ENCODE measurements around the gene PHF5A.
"Not testable (repeated sequence)": the region's sequence is repeated elsewhere in the genome, so short reads cannot be mapped to it uniquely, and the experiment has no call there.

Gene PHF5A

DNA sequence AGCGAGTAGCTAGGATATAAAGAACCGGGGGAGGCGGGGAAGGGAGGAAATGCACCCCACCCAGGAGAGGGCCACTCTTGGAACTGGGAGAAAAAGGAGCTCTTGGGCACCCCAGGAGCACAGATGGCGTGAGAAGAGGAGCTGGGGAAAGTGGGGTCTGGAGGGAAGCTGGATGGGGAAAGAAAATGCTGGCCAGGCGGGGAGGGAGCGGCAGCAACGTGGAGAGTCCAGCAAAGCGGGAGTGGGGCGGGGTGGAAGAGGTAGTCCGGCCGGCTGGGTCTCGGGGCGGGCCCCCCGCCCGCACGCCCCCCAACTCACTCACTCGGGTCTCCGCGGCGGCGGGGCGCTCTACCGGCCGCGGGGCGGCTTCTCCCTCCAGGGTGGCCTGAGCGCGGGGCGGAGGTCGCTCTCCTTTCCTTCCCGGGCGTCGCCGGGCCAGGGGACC lies 22.4 kb downstream of the PHF5A start:
- DNase-seq, result no peak

DNA sequence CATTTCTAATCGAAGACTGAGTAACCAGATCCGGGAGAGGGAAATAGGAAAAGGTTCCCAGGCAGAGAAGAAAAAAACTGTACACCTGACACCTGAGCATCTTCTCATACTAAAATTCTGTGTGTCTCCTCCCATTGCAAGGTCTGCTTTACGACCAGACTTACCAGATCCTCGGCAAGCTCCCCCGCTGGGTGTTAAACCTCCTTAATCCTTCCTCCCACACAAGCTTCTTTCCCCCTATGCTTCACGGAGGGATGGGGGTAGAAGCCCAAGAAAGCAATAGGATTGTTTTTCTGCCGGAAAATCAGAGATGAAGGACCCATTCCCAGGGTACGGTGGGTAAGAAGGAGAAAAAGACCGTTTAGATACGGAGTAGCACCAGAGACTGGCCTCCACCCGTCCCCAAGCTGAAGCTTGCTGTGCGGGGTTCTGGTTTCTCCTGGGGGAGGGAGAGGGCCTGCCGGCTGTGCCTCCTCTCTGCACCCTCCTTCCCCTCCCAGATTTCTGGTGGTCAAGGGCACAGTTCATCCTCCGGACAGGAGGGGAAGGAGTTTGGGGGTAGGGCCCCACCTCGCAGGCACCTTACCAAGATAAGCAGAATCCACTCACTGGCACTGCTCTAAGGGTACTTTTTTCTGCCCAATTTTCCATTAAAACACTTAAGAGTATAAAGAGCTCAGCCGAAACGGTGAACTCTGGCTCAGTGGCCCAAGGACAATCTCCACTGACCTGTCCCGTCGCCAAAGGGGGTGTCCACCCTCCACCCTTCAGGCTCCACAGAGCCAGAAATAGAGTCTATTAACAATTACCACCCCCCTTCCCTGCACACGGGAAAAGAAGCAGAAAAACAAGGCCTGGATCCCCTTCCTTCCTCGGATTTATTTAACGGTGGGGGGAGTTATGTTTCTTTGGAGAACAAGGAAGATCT lies 23.1 kb downstream of the PHF5A start:
- no peak for DNase-seq

DNA sequence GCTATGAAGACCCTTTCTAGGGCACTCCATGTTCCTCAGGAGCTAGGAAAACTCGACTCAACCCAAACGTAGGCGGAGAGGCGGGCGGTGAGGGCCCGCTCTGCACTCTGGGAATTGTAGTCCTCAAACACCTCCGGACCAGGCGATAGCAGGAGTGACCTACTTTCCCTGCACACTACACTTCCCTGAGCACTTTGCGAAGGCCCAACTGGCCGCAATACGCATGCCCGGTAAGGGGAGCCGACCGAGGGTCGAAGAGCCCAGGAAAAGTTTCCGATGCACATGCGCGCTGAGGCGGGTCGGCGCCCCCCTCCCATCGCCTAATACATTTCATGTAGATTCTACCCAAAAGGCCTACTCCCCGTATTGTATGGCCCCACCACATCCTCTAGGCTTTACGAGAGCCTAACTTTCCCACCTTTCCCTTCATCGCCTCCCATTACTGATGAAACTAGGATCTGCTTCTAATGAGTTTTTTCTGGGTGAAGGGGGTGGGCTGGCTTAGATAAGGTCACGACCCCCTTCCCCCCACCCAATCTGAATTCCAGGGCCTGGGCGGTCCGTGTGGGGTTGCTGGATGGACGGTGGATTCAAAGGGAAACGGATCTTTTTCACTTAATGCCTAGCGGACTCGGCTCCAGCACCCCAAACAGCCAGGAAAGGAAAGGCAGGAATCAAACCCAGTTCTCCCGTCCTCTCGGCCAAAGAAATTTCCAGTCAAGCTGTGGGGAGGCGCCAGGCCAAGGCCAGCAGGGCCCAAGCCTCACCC lies 23.9 kb downstream of the PHF5A start:
- peak; percentile 99 for DNase-seq

DNA sequence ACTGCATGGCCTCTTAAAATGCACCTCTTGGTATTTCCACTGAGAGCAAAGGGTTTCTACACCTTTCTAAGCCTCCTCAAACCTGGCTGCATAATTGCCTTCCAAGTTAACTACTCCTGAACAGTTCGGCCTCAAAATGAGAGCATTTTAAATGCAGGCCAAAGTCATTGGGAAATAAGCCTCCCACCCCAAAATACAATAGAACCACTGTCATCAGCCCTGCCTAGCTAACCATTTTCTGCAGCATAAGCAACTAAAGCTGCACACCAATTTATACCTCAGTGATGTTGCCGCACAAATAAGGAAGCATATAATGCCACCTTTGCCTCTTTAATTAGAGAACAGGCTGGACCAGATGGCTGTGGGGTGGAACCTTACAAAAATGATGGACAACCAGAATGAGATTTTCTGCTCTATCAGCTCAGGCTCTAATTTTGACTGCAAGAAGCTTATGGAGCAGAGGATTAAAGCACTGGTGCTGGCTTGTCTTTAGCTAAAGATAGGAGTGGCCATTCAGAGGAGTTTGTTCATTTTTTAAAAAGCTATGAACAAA lies 26.2 kb downstream of the PHF5A start:
- DNase-seq, result no peak

DNA sequence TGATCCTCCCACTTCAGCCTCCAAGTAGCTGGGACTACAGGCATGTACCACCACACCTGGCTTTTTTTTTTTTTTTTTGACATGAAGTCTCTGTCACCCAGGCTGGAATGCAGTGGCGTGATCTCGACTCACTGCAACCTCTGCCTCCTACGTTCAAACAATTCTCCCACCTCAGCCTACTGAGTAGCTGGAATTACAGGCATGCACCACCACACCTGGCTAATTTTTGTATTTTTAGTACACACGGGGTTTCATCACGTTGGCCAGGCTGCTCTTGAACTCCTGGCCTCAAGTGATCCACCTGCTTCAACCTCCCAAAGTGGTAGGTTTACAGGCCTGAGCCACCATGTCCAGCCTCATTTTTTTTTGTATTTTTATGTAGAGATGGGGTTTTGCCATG lies 28.0 kb downstream of the PHF5A start:
- DNase-seq, result not testable (repeated sequence)

DNA sequence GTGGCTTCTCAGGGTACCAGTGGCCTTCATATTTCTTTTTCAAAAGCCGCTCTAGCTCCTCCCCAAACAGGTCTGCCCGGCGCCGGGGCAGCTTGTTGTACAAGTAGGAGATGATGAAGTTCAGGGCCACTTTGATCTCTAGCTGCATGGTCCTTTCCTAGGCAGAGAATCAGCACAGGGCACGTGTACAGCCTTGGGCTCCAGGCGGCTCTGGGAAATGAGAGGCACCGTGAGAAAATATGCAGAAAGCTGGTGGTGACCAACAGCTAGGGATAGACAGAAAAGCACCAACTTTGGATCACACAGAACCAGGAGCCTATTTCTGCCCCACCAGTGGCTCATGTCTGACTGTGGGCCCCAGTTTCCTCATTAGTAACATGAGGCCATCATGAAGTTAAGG lies 31.3 kb downstream of the PHF5A start:
- DNase-seq, result no peak

DNA sequence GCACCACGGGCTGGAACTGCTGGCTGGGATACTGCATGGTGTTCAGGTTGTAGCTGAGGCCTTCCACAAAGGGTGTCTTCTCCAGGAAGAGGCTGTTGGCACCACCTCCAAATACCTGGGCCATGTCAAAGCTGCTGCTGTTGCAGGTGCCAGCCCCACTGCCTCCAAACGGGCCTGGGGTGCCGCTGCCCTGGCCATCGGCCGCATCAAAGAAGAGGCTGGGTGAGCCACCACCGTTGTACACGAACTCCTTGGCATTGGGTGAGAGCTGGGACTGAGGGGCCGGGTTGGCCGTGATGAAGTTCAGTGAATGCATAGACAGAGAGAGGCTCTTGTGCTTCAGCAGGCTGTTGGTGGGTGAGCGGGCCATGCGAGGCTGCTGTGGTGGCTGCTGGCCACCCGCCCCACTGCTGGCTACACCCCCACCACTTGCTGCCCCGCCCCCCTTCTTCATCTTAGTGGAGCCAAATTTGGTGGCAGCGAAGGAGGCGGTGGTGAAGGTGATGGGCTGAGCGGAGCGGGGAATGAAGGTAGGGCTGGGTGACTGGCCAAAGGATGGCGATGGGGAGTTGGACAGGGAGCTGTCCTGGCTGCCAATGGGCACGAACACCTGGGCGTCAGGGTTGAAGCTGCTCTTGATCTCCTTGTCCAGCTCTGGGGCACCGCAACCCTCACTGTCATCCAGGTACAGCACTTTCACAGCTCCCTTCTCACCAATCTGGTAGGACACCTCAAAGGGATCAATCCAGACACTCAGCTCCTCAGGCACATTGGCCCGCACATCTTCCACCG lies 32.0 kb downstream of the PHF5A start:
- no peak for DNase-seq

DNA sequence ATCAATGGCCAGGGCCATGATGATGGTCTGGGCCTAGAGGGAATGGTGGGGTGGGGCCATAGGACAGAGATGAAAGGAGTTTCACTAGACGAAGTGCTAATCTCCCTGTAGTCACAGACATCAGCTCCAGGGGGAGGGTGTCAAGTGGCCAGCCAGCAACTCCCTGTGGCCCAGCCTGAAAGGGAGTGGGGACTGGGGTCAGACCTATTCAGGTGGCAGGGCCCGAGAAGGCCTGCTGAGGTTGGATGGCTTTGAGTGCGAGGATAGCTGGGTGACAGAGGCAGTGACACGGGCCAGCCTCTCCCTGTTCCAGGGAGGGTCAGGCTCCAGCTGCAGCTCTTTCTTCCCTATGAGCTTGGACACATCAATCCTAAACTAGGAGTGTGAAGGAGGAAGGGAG lies 32.9 kb downstream of the PHF5A start:
- DNase-seq, result no peak

DNA sequence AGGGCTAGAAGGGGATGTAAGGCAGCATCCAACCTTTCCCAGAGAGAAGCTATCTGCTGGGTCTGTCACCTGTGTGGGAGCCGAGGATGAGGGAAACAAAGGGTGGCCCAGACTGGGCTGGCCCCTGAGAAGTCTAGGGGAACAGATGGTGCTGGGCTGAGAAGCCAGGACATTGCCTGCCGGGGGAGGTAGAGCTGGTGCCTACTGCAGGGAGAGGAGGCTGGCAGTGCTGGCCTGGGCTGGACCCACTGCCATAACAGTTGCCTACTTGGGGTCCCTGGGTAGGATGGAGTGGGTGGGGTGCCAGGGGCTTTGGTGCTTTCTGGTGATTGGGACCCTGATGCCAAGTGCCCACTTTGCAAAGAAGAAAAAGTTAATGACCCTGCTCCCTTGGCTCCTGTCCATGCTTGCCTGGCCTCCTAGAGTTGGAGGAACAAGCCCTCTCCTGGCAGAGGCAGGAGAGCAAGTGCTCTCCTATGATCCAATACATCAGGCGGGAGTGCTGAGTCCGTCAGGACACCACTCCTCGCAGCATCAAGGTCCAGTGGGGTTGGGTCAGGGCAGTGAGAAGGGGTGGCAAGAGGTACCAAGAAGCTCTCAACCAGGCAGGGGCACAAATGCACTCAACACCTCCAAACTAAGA lies 34.0 kb downstream of the PHF5A start:
- not testable (repeated sequence) for DNase-seq

DNA sequence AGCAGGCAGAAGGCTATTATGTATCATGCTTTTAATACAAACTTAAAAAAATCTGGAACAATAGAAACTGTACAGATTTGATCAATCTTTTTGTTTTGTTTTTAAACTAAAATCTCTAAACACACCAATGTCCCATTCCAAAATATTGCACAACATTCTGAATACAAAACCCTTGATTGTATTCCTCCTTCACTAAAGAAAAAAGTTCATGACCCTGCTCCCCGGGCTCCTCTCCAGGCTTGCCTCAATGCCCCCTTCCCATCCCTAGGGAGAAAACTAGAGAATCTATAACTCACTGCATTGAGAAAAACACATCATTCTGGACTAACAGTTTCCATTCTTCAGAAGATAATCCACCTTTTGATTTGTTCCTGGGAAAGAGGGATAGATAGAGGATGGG lies 35.0 kb downstream of the PHF5A start:
- not testable (repeated sequence) for DNase-seq

DNA sequence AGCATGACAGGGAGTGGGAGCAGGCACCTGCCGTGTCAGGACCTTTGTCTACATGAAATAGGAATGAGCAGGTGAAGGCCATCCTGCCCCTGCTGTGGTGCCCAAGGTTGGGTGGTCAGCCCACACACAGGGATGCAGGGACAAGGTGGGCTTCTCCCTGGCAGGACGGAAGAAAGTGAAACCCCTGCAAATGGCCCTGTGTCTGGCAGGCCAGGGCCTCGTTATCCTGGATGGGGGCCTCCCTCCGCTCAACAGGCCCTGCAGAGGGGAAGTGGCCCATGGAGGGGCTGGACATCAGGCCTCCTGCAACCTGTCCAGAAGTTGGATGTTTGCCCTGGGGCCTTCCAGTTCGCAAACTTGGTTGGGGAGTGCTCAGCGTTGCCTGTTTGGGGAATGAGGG lies 36.8 kb downstream of the PHF5A start:
- DNase-seq, result no peak

DNA sequence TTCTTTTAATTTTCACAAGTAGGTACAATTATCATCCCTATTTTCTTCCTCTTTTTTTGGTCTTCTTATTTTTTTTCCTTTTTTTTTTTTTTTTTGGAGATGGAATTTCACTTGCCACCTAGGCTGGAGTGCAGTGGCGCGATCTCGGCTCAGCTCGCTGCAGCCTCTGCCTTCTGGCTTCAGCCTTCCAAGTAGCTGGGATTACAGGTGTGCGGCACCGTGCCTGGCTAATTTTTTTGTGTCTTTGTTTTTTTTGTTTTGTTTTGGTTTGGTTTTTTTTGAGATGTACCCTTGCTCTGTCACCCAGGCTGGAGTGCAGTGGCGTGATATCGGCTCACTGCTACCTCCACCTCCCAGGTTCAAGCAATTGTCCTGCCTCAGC lies 38.5 kb downstream of the PHF5A start:
- DNase-seq, result no peak

DNA sequence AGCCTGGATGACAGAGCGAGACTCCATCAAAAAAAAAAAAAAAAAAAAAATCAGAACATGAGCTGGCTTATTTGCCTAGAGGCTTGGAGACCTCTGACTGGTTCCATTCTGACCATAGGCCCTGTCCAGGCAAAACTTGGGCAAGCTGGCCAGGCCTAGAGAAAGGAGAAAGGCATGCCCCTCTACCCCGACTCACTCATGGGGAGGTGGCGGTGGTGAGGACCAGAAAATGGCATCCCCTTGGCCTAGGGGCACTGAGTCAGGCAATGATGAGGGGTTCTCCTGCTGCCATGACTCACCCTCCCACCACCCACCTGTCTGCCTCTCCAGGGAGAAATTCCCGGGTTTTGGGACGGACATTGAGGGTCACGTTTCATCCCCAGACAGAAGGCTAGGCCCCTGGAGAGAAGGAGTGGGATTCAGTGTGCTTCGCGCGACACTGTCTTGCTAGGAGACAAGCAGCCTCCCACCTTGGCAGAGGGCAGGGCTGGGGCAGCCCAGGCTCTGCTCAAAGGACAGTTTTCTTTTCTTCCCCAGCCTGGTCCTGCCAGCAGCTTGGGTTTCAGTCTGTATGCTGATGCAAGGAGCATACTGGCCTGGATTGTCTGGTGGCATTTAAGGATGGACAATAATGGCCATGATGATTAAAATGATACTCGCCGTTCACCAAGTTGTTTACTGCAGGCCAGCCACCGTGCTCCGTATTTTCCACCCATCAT lies 39.1 kb downstream of the PHF5A start:
- DNase-seq, result peak; percentile 80

DNA sequence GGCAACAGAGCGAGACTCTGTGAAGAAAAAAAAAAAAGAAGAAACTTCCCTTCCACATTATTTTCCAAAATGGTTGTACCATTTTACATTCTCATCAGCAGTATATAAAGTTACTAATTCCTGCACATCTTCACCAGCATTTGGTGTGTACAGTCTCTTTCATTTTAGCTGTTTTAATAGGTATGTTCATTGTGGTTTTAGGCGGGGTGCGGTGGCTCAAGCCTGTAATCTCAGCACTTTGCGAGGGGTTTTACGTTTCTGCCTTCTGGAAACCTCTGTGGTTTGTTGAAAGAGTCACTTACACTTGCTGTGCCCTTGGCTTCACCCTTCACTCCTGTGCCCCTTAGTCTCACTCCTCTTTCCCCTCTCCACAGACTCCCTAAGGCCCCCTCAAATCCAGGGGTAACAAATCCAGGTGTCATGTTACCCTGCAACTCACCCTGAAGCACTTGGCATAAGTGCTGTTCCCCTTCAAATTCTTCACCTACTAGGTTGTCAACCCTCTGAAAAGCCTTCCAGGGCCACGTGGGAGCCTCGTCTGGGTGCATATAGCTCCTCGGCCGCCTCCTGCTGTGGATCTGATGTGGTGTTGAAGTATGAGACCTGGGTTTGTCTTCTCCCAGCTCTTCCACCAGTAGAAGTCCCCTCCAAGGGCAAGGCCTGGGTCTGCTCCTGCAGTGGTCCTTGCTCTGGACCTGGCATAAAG lies 42.7 kb downstream of the PHF5A start:
- DNase-seq, result no peak

DNA sequence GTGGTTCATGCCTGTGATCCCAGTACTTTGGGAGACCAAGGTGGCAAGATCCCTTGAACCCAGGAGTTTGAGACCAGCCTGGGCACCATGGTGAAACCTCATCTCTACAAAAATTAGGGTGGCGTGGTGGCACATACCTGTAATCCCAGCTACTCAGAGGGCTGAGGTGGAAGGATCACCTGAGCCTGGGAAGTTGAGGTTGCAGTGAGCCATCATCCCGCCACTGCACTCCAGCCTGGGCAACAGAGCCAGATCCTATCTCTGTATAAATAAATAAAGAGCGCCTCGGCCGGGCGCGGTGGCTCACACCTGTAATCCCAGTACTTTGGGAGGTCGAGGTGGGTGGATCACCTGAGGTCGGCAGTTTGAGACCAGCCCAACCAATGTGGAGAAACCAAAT lies 49.8 kb downstream of the PHF5A start:
- DNase-seq, result no peak

DNA sequence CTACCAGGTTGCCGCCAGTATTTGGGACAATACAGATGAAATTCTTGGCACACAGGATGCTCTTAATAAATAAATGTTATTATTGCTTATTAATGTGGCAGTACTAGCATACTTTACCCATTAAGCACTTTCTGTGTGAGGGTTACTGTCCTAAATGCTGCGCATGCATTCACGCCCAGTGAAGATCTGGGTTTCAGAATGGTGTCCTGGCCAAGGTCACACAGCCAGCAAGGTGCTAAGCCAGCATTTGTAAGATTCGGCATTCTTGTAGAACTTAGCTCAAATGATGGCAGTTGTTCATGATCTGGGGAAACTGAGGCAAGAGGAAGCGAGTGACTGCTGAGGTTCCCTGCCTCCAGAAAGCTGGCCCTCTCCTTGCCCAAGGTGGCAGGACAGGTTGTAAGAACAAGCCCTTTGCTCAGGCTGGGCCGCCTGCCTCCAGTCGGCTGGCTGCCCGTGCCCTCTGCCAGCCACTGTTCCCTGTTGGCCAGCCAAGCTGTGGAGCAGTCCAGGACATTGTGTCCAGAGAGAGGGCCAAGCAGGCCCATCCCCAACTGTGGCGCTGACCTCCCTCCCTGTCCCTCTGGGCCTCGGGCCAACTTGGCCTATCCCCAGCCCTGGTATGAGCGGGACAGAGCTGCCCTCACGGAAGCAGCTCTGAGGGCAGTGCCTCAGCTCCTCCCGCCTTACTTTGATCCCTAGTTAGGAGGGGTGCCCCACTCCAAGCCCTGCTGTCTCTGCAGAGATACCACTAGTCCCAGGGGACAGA lies 50.7 kb downstream of the PHF5A start:
- no peak for DNase-seq

DNA sequence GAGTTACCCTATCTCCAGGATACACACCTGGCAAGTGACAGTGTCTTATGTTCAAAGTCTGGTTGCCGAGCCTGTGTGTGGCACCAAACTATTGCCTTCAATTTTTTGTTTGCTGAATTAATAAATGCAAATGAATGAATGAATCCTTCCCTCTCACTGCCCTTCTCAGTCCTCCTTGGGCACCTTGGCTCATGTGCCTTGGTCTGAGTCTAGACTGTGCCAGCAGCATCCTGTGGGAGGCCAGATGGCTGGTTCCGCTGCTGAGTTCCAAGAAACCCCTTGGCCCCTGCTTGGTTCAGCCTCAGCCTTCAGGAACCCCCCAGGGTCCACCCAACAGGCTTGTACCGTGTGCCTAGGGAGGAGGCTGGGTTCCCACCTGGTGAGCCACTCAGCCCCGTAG lies 52.9 kb downstream of the PHF5A start:
- no peak for DNase-seq

DNA sequence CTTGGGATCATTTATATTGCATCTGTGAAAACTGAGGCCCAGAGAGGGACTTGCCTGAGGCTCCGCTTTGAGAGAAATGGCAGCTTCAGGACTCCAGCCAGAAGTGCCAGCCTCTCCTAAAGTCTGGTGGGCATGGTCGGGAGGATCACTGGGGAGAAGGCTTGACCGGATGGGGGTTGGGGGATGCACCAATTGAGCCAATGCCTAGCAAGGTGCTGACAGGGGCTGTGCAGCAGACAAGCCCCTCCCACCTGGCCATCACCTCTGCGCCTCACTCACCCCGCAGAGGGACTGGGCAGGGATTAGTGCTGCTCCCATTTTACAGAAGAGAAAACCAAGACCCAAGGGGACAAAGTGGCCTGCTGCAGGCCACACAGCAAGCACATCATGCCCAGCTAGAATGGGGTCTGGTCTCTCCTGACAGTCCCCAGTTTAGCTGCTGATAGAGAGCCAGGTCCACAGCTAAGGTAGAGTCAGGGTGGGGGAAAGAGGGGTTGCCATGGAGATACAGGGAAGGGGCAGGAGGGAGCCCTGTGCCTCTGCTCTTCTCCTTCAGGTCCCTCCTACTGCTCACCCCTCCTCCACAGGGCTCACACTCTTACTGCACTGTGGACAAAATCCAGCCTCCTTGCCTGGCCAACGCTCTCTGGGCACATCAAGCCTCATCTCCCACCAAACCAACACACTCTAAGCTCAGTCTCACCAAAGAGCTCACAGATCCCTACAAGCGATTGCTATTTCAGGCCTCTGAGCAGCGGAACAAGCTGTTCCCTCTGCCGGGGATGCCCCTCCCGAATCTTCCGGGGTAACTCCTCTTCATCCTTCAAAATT lies 57.3 kb downstream of the PHF5A start:
- no peak for DNase-seq

DNA sequence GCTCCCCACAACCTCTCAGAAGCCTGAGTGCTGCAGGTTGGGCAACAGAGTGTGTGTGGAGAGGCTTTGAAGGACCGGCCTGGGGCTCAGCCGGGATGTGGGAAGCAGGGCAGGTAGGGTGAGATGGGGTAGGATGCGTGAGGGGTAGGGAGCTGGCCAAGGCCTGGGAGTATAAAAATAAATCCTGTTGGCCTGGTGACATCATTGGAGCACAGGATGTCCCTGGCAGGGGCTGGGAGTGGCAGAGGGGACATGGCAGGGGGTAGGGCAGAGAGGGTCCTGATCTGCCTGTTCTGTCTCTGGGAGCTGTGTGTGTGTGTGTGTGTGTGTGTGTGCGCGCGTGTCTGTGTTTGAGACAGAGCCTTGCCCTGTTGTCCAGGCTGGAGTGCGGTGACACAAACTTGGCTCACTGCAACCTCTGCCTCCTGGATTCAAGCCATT lies 58.2 kb downstream of the PHF5A start:
- DNase-seq, result no peak
